Dermis microvascular lymphatic vessel endothelial cell (primary cell): ENCODE results near the gene METTL15. TPM values are rescaled to one million over a fixed set of nuclear protein-coding genes. Genes with fewer than 3 reads are reported as not detected.
"Not testable (repeated sequence)": the region's sequence is repeated elsewhere in the genome, so short reads cannot be mapped to it uniquely, and the experiment has no call there.

Source experiments
- DNase-seq, 2 donors: peaks; one replicate each; pipeline versions ENCODE4 v3.0.0 to v3.0.0-alpha.2; 2010; ENCODE audit warnings: low read depth in 2 of 2
- total RNA-seq: library from RNA; depleted of rRNA; stranded (reverse); fragments of >200 nt; gene quantifications from 2 replicates; pipeline ENCODE4 v1.2.1, GENCODE V29; 2014

Gene METTL15
- total RNA-seq, 1 donor from 2014 or later = 10.4 TPM

- DNase-seq = not testable (repeated sequence)
Observed at GRCh38 chr11:28290995-28291394, 182.8 kb downstream of the METTL15 start.

GRCh38 chr11:28296426-28296825 is 188.2 kb downstream of the METTL15 start:
- no peak for DNase-seq

- no peak for DNase-seq
Observed at GRCh38 chr11:28298209-28298608, 190.0 kb downstream of the METTL15 start.

- peak in 1 of 2 donors; percentile 21 for DNase-seq
Observed at GRCh38 chr11:28303477-28304191, 195.4 kb downstream of the METTL15 start.

- no peak for DNase-seq
Observed at GRCh38 chr11:28315440-28315839, 207.3 kb downstream of the METTL15 start.

GRCh38 chr11:28318871-28319270 is 210.7 kb downstream of the METTL15 start:
- DNase-seq = no peak

GRCh38 chr11:28323621-28324020 is 215.4 kb downstream of the METTL15 start:
- no peak for DNase-seq

GRCh38 chr11:28332393-28332792 is 224.2 kb downstream of the METTL15 start:
- not testable (repeated sequence) for DNase-seq

- DNase-seq = no peak
Observed at GRCh38 chr11:28337701-28338100, 229.5 kb downstream of the METTL15 start.

GRCh38 chr11:28338371-28338770 is 230.2 kb downstream of the METTL15 start:
- no peak for DNase-seq

- DNase-seq = no peak
Observed at GRCh38 chr11:28339488-28339887, 231.3 kb downstream of the METTL15 start.

- peak in 1 of 2 donors; percentile 7 for DNase-seq
Observed at GRCh38 chr11:28342716-28343115, 234.5 kb downstream of the METTL15 start.

- DNase-seq = peak in 1 of 2 donors; percentile 82
Observed at GRCh38 chr11:28343304-28344233, 235.4 kb downstream of the METTL15 start.

- DNase-seq = no peak
Observed at GRCh38 chr11:28346209-28346608, 238.0 kb downstream of the METTL15 start.

GRCh38 chr11:28346721-28347120 is 238.5 kb downstream of the METTL15 start:
- no peak for DNase-seq

- no peak for DNase-seq
Observed at GRCh38 chr11:28347371-28347770, 239.2 kb downstream of the METTL15 start.

- DNase-seq = no peak
Observed at GRCh38 chr11:28350216-28350615, 242.0 kb downstream of the METTL15 start.

GRCh38 chr11:28353991-28354390 is 245.8 kb downstream of the METTL15 start:
- no peak for DNase-seq

GRCh38 chr11:28366549-28367346 is 258.6 kb downstream of the METTL15 start:
- no peak for DNase-seq

GRCh38 chr11:28378095-28378494 is 269.9 kb downstream of the METTL15 start:
- not testable (repeated sequence) for DNase-seq
